Fibroblast of the aortic adventitia (primary cell): Measurements from ENCODE around the gene C1GALT1C1L. TPM values are rescaled to one million over a fixed set of nuclear protein-coding genes. Genes with fewer than 3 reads are reported as not detected.
A peak's percentile ranks its signal among the peaks of the same experiment; 100 is the strongest.
"Not testable (repeated sequence)": the region's sequence is repeated elsewhere in the genome, so short reads cannot be mapped to it uniquely, and the experiment has no call there.

Source experiments
- DNase-seq: peaks from one replicate; pipeline ENCODE4 v3.0.0-alpha.2; 2010; ENCODE audit warnings: low read depth
- H3K4me3 ChIP-seq: 2 replicates; pipeline ENCODE4 v1.5.1; 2011; ENCODE audit warnings: low read depth, mild to moderate bottlenecking, control low read depth, low read length, moderate library complexity
- CTCF ChIP-seq: IDR thresholded peaks from 2 replicates; pipeline ENCODE4 v1.5.1; 2011; ENCODE audit warnings: mild to moderate bottlenecking, low read length, control low read depth, inconsistent platforms; ENCODE audit not compliant: insufficient read depth
- total RNA-seq: library from RNA; depleted of rRNA; stranded (reverse); fragments of >200 nt; gene quantifications from 2 replicates; pipeline ENCODE4 v1.2.3, GENCODE V29; 2012; ENCODE audit warnings: low replicate concordance

C1GALT1C1L gene
- total RNA-seq, 1 donor: 0.36 TPM

- no peak overlapping the region for H3K4me3 ChIP-seq
- peak; percentile 28 for DNase-seq
- TF ChIP-seq CTCF: no peak
Measured at GRCh38 chr2:43648994-43649701, 27.1 kb downstream of the C1GALT1C1L start.

GRCh38 chr2:43643680-43644079, 32.5 kb downstream of the C1GALT1C1L start:
- no peak overlapping the region for H3K4me3 ChIP-seq
- TF ChIP-seq CTCF: no peak
- DNase-seq: no peak

- no peak for TF ChIP-seq CTCF
- no peak overlapping the region for H3K4me3 ChIP-seq
- no peak for DNase-seq
Measured at GRCh38 chr2:43642363-43642762, 33.9 kb downstream of the C1GALT1C1L start.

GRCh38 chr2:43637030-43637803, 39.0 kb downstream of the C1GALT1C1L start, which contains the start of gene PLEKHH2:
TSS of gene PLEKHH2 (plus strand) at chr2:43637260. CDS start at chr2:43644674, 7,414 bp downstream.
- H3K4me3 ChIP-seq: peak within 1 kb of the TSS; percentile 67
- peak; percentile 80 for DNase-seq
- no peak for TF ChIP-seq CTCF

- no peak for DNase-seq
- peak overlapping the region; percentile 67 for H3K4me3 ChIP-seq
- no peak for TF ChIP-seq CTCF
Measured at GRCh38 chr2:43636621-43637020, 39.6 kb downstream of the C1GALT1C1L start.

GRCh38 chr2:43636153-43636552, 40.1 kb downstream of the C1GALT1C1L start:
- DNase-seq: not testable (repeated sequence)

GRCh38 chr2:43634604-43635306, 41.5 kb downstream of the C1GALT1C1L start:
- H3K4me3 ChIP-seq: no peak overlapping the region
- peak; percentile 82 for DNase-seq
- TF ChIP-seq CTCF: no peak

More at GRCh38 chr2:43636153-43636552, 40.1 kb downstream of the C1GALT1C1L start:
- not testable (repeated sequence) for H3K4me3 ChIP-seq
